Astrocyte (in vitro differentiated cells and primary cell): Measurements from ENCODE around the gene BSCL2.

ENCODE experiments used
- EZH2 ChIP-seq: IDR thresholded peaks from 2 replicates; pipeline ENCODE4 v1.6.1; 2012; ENCODE audit warnings: mild to moderate bottlenecking, low read length, inconsistent platforms; ENCODE audit not compliant: insufficient read depth
- TF ChIP-seq, protein P1 (sequence below): IDR thresholded peaks from 2 replicates; pipeline ENCODE4 v1.5.1; 2011; ENCODE audit warnings: low read depth, mild to moderate bottlenecking, inconsistent platforms, low read length, moderate library complexity; ENCODE audit not compliant: insufficient read depth

DNA sequence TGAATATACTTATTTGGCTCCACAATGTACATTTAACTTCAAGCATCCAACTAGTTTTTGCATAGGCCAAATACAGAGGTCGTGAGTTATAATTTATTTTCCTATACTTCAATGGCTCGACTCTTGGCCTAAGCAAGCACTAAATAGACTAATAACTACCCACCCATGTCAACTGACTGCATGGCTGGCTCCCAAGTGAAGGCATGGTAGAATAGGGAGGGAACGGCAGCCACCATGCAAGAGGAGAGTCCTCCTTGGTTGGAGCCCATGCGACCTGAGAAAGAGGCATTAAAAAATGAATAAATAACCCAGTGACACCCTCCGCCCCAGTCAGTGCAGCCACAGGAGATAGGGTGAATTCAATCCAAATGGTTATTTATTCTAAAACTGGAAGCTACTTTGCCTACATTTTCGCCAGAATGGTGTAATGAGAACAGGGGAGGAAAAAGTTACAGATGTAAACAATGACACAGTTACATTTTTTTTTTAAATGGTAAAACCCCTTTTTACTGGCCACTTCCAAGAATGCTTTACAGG, 5.1 kb upstream of the BSCL2 start:
- TF ChIP-seq, protein P1, sequence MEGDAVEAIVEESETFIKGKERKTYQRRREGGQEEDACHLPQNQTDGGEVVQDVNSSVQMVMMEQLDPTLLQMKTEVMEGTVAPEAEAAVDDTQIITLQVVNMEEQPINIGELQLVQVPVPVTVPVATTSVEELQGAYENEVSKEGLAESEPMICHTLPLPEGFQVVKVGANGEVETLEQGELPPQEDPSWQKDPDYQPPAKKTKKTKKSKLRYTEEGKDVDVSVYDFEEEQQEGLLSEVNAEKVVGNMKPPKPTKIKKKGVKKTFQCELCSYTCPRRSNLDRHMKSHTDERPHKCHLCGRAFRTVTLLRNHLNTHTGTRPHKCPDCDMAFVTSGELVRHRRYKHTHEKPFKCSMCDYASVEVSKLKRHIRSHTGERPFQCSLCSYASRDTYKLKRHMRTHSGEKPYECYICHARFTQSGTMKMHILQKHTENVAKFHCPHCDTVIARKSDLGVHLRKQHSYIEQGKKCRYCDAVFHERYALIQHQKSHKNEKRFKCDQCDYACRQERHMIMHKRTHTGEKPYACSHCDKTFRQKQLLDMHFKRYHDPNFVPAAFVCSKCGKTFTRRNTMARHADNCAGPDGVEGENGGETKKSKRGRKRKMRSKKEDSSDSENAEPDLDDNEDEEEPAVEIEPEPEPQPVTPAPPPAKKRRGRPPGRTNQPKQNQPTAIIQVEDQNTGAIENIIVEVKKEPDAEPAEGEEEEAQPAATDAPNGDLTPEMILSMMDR = no peak
- TF ChIP-seq EZH2 = no peak
